Measurements from ENCODE around the gene LHFPL3. TPM values are rescaled to one million over a fixed set of nuclear protein-coding genes. Genes with fewer than 3 reads are reported as not detected.

LHFPL3 gene
- total and polyA plus RNA-seq, 2 experiments from 2014 or later = 0.24 TPM; not detected in 1

DNA sequence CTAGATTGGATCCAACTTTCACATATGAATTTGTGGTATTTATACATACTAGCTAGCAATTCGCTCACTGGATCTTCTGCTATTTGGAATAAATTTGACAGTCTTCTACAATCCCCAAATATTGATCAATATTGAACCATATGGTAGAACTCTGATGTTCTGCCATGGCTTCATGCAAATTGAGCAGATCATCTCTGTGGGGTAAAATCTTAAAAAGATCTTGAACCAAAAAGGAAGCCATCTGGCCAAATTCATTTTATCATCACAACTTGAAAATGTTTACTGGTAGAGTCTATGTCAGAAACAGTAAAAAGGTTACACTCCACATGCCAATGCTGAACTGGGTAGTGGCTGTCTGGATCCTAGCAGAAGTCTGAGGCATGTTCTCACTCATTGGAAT lies 80.0 kb downstream of the LHFPL3 start (continued):
- TF ChIP-seq, protein P1, sequence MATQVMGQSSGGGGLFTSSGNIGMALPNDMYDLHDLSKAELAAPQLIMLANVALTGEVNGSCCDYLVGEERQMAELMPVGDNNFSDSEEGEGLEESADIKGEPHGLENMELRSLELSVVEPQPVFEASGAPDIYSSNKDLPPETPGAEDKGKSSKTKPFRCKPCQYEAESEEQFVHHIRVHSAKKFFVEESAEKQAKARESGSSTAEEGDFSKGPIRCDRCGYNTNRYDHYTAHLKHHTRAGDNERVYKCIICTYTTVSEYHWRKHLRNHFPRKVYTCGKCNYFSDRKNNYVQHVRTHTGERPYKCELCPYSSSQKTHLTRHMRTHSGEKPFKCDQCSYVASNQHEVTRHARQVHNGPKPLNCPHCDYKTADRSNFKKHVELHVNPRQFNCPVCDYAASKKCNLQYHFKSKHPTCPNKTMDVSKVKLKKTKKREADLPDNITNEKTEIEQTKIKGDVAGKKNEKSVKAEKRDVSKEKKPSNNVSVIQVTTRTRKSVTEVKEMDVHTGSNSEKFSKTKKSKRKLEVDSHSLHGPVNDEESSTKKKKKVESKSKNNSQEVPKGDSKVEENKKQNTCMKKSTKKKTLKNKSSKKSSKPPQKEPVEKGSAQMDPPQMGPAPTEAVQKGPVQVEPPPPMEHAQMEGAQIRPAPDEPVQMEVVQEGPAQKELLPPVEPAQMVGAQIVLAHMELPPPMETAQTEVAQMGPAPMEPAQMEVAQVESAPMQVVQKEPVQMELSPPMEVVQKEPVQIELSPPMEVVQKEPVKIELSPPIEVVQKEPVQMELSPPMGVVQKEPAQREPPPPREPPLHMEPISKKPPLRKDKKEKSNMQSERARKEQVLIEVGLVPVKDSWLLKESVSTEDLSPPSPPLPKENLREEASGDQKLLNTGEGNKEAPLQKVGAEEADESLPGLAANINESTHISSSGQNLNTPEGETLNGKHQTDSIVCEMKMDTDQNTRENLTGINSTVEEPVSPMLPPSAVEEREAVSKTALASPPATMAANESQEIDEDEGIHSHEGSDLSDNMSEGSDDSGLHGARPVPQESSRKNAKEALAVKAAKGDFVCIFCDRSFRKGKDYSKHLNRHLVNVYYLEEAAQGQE (IDR thresholded peaks at IDR 0.05; ENCODE audit: unreplicated experiment) = no peak
- TF ChIP-seq, protein P2, sequence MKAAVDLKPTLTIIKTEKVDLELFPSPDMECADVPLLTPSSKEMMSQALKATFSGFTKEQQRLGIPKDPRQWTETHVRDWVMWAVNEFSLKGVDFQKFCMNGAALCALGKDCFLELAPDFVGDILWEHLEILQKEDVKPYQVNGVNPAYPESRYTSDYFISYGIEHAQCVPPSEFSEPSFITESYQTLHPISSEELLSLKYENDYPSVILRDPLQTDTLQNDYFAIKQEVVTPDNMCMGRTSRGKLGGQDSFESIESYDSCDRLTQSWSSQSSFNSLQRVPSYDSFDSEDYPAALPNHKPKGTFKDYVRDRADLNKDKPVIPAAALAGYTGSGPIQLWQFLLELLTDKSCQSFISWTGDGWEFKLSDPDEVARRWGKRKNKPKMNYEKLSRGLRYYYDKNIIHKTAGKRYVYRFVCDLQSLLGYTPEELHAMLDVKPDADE (IDR thresholded peaks at IDR 0.05) = no peak
- no peak for TF ChIP-seq EZH2 (IDR thresholded peaks at IDR 0.05; ENCODE audit: low read depth, unreplicated experiment)
- no peak for TF ChIP-seq ZNF114 (CRISPR knock-in tag; IDR thresholded peaks at IDR 0.05)

DNA sequence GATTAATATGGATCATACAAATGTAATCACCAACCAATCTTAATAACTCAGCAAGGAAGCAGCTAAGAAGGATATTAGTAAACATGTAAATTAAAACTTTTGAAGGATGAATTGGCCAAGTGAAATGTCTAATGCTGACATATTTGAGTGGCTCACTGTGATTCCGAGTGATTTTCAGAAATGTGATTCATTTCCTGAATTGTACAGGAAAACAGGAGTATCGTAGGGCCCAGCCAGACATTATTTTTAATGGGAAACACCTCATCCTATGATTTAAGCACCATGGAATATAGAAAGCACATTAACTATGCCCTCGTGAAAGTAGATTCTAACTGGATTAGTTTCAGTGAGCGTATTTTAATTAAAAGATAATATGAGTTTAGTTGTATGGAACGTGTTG lies 82.3 kb downstream of the LHFPL3 start:
- no peaks in the 10 kb centered on the region for H3K27me3 ChIP-seq (ENCODE audit: insufficient read depth)
- no peak overlapping the region for H3K4me3 ChIP-seq
- Mint-ChIP-seq H3K4me1 (peaks cover 6% of the 10 kb centered on the region), H3K36me3 (ENCODE audit: low read depth) (no peaks in the 10 kb centered on the region), H3K4me3 (no peak overlapping the region), H3K27me3 (ENCODE audit: insufficient read depth, low read depth, poor library complexity) (no peaks in the 10 kb centered on the region), H3K9me3 (no peaks in the 10 kb centered on the region), H3K27ac (no peak overlapping the region)
- H3K36me3 ChIP-seq (ENCODE audit: insufficient read depth) = no peaks in the 10 kb centered on the region
- no peak overlapping the region for H3K4me2 ChIP-seq
- H4K20me1 ChIP-seq (replicated peaks; ENCODE audit: insufficient read depth) = no peaks in the 10 kb centered on the region
- H3K79me2 ChIP-seq (replicated peaks; ENCODE audit: insufficient read depth) = no peaks in the 10 kb centered on the region
- DNase-seq (ENCODE audit: low spot score) (no peak), ATAC-seq (no peak)
- no peak overlapping the region for H2AFZ ChIP-seq
- H3K4me1 ChIP-seq (ENCODE audit: insufficient read depth) = no peaks in the 10 kb centered on the region
- no peak overlapping the region for H3K27ac ChIP-seq (ENCODE audit: low read depth)
- H3K9me2 ChIP-seq (ENCODE audit: insufficient read depth) = peaks cover 9% of the 10 kb centered on the region; the same call in 1 of the 2 replicates
- no peaks in the 10 kb centered on the region for H3F3A ChIP-seq (replicated peaks; ENCODE audit: low read depth)
- TF ChIP-seq STAT1 (IDR thresholded peaks at IDR 0.05; ENCODE audit: unreplicated experiment) = no peak
- TF ChIP-seq, protein P1 (IDR thresholded peaks at IDR 0.05; ENCODE audit: unreplicated experiment) = no peak
- no peak for TF ChIP-seq ZNF331 (CRISPR knock-in tag; IDR thresholded peaks at IDR 0.05; ENCODE audit: low read depth)
- TF ChIP-seq NANOG (IDR thresholded peaks at IDR 0.05; ENCODE audit: borderline replicate concordance) = no peak
- TF ChIP-seq ZNF114 (CRISPR knock-in tag; IDR thresholded peaks at IDR 0.05) = no peak
- no peak for TF ChIP-seq JUNB (IDR thresholded peaks at IDR 0.05; ENCODE audit: unreplicated experiment)
- no peak for TF ChIP-seq EZH2 (IDR thresholded peaks at IDR 0.05; ENCODE audit: low read depth, unreplicated experiment)
- TF ChIP-seq POLR2AphosphoS5 (IDR thresholded peaks at IDR 0.05; ENCODE audit: low read depth) = no peak
- TF ChIP-seq, protein P3, sequence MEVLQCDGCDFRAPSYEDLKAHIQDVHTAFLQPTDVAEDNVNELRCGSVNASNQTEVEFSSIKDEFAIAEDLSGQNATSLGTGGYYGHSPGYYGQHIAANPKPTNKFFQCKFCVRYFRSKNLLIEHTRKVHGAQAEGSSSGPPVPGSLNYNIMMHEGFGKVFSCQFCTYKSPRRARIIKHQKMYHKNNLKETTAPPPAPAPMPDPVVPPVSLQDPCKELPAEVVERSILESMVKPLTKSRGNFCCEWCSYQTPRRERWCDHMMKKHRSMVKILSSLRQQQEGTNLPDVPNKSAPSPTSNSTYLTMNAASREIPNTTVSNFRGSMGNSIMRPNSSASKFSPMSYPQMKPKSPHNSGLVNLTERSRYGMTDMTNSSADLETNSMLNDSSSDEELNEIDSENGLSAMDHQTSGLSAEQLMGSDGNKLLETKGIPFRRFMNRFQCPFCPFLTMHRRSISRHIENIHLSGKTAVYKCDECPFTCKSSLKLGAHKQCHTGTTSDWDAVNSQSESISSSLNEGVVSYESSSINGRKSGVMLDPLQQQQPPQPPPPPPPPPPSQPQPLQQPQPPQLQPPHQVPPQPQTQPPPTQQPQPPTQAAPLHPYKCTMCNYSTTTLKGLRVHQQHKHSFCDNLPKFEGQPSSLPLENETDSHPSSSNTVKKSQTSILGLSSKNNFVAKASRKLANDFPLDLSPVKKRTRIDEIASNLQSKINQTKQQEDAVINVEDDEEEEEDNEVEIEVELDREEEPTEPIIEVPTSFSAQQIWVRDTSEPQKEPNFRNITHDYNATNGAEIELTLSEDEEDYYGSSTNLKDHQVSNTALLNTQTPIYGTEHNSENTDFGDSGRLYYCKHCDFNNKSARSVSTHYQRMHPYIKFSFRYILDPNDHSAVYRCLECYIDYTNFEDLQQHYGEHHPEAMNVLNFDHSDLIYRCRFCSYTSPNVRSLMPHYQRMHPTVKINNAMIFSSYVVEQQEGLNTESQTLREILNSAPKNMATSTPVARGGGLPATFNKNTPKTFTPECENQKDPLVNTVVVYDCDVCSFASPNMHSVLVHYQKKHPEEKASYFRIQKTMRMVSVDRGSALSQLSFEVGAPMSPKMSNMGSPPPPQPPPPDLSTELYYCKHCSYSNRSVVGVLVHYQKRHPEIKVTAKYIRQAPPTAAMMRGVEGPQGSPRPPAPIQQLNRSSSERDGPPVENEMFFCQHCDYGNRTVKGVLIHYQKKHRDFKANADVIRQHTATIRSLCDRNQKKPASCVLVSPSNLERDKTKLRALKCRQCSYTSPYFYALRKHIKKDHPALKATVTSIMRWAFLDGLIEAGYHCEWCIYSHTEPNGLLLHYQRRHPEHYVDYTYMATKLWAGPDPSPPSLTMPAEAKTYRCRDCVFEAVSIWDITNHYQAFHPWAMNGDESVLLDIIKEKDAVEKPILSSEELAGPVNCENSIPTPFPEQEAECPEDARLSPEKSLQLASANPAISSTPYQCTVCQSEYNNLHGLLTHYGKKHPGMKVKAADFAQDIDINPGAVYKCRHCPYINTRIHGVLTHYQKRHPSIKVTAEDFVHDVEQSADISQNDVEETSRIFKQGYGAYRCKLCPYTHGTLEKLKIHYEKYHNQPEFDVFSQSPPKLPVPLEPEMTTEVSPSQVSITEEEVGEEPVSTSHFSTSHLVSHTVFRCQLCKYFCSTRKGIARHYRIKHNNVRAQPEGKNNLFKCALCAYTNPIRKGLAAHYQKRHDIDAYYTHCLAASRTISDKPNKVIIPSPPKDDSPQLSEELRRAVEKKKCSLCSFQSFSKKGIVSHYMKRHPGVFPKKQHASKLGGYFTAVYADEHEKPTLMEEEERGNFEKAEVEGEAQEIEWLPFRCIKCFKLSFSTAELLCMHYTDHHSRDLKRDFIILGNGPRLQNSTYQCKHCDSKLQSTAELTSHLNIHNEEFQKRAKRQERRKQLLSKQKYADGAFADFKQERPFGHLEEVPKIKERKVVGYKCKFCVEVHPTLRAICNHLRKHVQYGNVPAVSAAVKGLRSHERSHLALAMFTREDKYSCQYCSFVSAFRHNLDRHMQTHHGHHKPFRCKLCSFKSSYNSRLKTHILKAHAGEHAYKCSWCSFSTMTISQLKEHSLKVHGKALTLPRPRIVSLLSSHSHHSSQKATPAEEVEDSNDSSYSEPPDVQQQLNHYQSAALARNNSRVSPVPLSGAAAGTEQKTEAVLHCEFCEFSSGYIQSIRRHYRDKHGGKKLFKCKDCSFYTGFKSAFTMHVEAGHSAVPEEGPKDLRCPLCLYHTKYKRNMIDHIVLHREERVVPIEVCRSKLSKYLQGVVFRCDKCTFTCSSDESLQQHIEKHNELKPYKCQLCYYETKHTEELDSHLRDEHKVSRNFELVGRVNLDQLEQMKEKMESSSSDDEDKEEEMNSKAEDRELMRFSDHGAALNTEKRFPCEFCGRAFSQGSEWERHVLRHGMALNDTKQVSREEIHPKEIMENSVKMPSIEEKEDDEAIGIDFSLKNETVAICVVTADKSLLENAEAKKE (CRISPR knock-in tag; IDR thresholded peaks at IDR 0.05) = no peak
